CD8-positive, alpha-beta memory T cell (primary cell): Measurements from ENCODE around the gene COPS3. TPM values are rescaled to one million over a fixed set of nuclear protein-coding genes. Genes with fewer than 3 reads are reported as not detected.
A peak's percentile ranks its signal among the peaks of the same experiment; 100 is the strongest.

Experiments
- CTCF ChIA-PET: fragments of 350-600 bp; sonication (Branson Sonifier 250); formaldehyde crosslinking; loops from one replicate; lab custom pipeline; 2021; ENCODE audit warnings: antibody characterized with exemption; lab: Charles Lee
- POLR2A ChIA-PET: fragments of 350-600 bp; sonication (Branson Sonifier 250); formaldehyde crosslinking; loops from one replicate; lab custom pipeline; 2021; ENCODE audit warnings: antibody characterized with exemption; lab: Charles Lee
- DNase-seq, 5 donors: peaks; one replicate each; pipeline versions ENCODE4 v3.0.0 to v3.0.0-alpha.2; 2020 to 2022; ENCODE audit warnings: mixed read lengths in 1 of 5
- H3K27ac ChIP-seq: one replicate; pipeline ENCODE4 v1.7.0; 2013; ENCODE audit warnings: low read depth, mild to moderate bottlenecking, low read length, moderate library complexity
- H3K27me3 ChIP-seq: 2 replicates; pipeline ENCODE4 v1.7.0; 2013; ENCODE audit warnings: low read length, mild to moderate bottlenecking; ENCODE audit not compliant: insufficient read depth, poor library complexity, severe bottlenecking
- H3K36me3 ChIP-seq: 2 replicates; pipeline ENCODE4 v1.7.0; 2013; ENCODE audit warnings: mild to moderate bottlenecking, low read length, moderate library complexity; ENCODE audit not compliant: insufficient read depth
- H3K4me1 ChIP-seq: 2 replicates; pipeline ENCODE4 v1.7.0; 2013; ENCODE audit warnings: mild to moderate bottlenecking, low read length, moderate library complexity; ENCODE audit not compliant: insufficient read depth
- H3K4me3 ChIP-seq: 2 replicates; pipeline ENCODE4 v1.7.0; 2013; ENCODE audit warnings: mild to moderate bottlenecking, low read length
- H3K9me3 ChIP-seq: 2 replicates; pipeline ENCODE4 v1.7.0; 2013; ENCODE audit warnings: mild to moderate bottlenecking, low read length
- H3K27ac Mint-ChIP-seq, 8 donors: one replicate each; pipeline ENCODE4 v1.8.0; 2020 to 2021; ENCODE audit warnings: mixed read lengths in 8 of 8, mild to moderate bottlenecking in 6 of 8, inconsistent platforms in 3 of 8, moderate library complexity in 3 of 8
- H3K27me3 Mint-ChIP-seq, 2 donors: one replicate each; pipeline ENCODE4 v1.8.0; 2020 to 2021; ENCODE audit warnings: mixed read lengths in 2 of 2, mild to moderate bottlenecking in 1 of 2, moderate library complexity in 1 of 2
- H3K36me3 Mint-ChIP-seq, 3 donors: one replicate each; pipeline ENCODE4 v1.8.0; 2020 to 2021; ENCODE audit warnings: mixed read lengths in 3 of 3, inconsistent platforms in 1 of 3, mild to moderate bottlenecking in 1 of 3
- H3K4me1 Mint-ChIP-seq, 3 donors: one replicate each; pipeline ENCODE4 v1.8.0; 2020 to 2021; ENCODE audit warnings: mixed read lengths in 3 of 3, inconsistent platforms in 1 of 3, mild to moderate bottlenecking in 1 of 3
- H3K4me3 Mint-ChIP-seq, 7 donors: one replicate each; pipeline ENCODE4 v1.8.0; 2020 to 2021; ENCODE audit warnings: mixed read lengths in 7 of 7, mild to moderate bottlenecking in 6 of 7, moderate library complexity in 4 of 7, inconsistent platforms in 2 of 7
- H3K9me3 Mint-ChIP-seq, 5 donors: one replicate each; pipeline ENCODE4 v1.8.0; 2020 to 2022; ENCODE audit warnings: mixed read lengths in 5 of 5, mild to moderate bottlenecking in 3 of 5, moderate library complexity in 2 of 5, inconsistent platforms in 1 of 5
- polyA plus RNA-seq: library from polyadenylated mRNA; unstranded; fragments of 300-500 nt; fragmentation: Illumina TruSeq; gene quantifications from one replicate; pipeline ENCODE4 v1.2.3, GENCODE V29; 2021
- total RNA-seq, 2 experiments: library from RNA; stranded (reverse); gene quantifications; one replicate each; pipeline ENCODE4 v1.2.3, GENCODE V29; 2021

The COPS3 gene
- total and polyA plus RNA-seq, 3 experiments from 2014 or later: 86.3 to 137 (median 132) TPM

- Mint-ChIP-seq H3K36me3 (peaks cover 0 to 26% (median 3%) of the 10 kb centered on the region in 3 donors), H3K4me3 (peak overlapping the region in 1 of 7 donors; percentile 21), H3K27me3 (peaks cover 0 to 3% of the 10 kb centered on the region in 2 donors), H3K4me1 (peaks cover 21 to 37% (median 34%) of the 10 kb centered on the region in 3 donors), H3K9me3 (no peaks in the 10 kb centered on the region), H3K27ac (peak overlapping the region in 1 of 8 donors; percentile 79)
- peaks cover 31% of the 10 kb centered on the region for H3K4me1 ChIP-seq
- H3K27me3 ChIP-seq: no peaks in the 10 kb centered on the region
- DNase-seq: no peak
- no peak overlapping the region for H3K27ac ChIP-seq
- H3K9me3 ChIP-seq: no peaks in the 10 kb centered on the region
- H3K36me3 ChIP-seq: peaks cover 10% of the 10 kb centered on the region
- H3K4me3 ChIP-seq: no peak overlapping the region
- ChIA-PET POLR2A (no interaction called here), CTCF (interaction anchor here (1.2 to 3.6 kb wide), 2 partner anchors 12 to 13 kb away, joined by 3 to 12 read pairs; no protein-coding TSS in a partner anchor)
Observed at GRCh38 chr17:17201271-17201670, 79.8 kb downstream of the COPS3 start.

- peak overlapping the region in 1 of 7 donors; percentile 21 for H3K4me3 Mint-ChIP-seq
- no peaks in the 10 kb centered on the region for H3K9me3 Mint-ChIP-seq
- H3K27ac Mint-ChIP-seq: no peak overlapping the region
- Histone ChIP-seq H3K4me3 (no peak overlapping the region), H3K9me3 (no peaks in the 10 kb centered on the region), H3K27ac (no peak overlapping the region), H3K36me3 (peaks cover 10% of the 10 kb centered on the region), H3K4me1 (peaks cover 28% of the 10 kb centered on the region), H3K27me3 (no peaks in the 10 kb centered on the region)
- peaks cover 0 to 3% of the 10 kb centered on the region in 2 donors for H3K27me3 Mint-ChIP-seq
- peaks cover 0 to 26% (median 3%) of the 10 kb centered on the region in 3 donors for H3K36me3 Mint-ChIP-seq
- H3K4me1 Mint-ChIP-seq: peaks cover 21 to 37% (median 34%) of the 10 kb centered on the region in 3 donors
- ChIA-PET CTCF (interaction anchor here (1.2 to 3.6 kb wide), 2 partner anchors 12 kb away, joined by 3 to 12 read pairs; no protein-coding TSS in a partner anchor), POLR2A (interaction anchor here (0.6 kb wide), 1 partner anchor 22 kb away, joined by 4 read pairs; no protein-coding TSS in a partner anchor)
- no peak for DNase-seq
Observed at GRCh38 chr17:17200831-17201230, 80.2 kb downstream of the COPS3 start.

GRCh38 chr17:17200311-17200710, 80.7 kb downstream of the COPS3 start:
- peaks cover 19 to 32% (median 31%) of the 10 kb centered on the region in 3 donors for H3K4me1 Mint-ChIP-seq
- DNase-seq: no peak
- peaks cover 0 to 3% of the 10 kb centered on the region in 2 donors for H3K27me3 Mint-ChIP-seq
- H3K36me3 Mint-ChIP-seq: peaks cover 0 to 24% (median 3%) of the 10 kb centered on the region in 3 donors
- no peak overlapping the region for H3K4me3 Mint-ChIP-seq
- Histone ChIP-seq H3K4me3 (no peak overlapping the region), H3K27me3 (no peaks in the 10 kb centered on the region), H3K36me3 (peaks cover 10% of the 10 kb centered on the region), H3K27ac (no peak overlapping the region), H3K9me3 (no peaks in the 10 kb centered on the region), H3K4me1 (peaks cover 23% of the 10 kb centered on the region)
- no peak overlapping the region for H3K27ac Mint-ChIP-seq
- CTCF ChIA-PET: interaction anchor here (1.2 to 3.6 kb wide), 2 partner anchors 12 to 13 kb away, joined by 3 to 12 read pairs; no protein-coding TSS in a partner anchor
- POLR2A ChIA-PET: interaction anchor here (0.6 kb wide), 1 partner anchor 21 kb away, joined by 4 read pairs; no protein-coding TSS in a partner anchor
- H3K9me3 Mint-ChIP-seq: no peaks in the 10 kb centered on the region

GRCh38 chr17:17198281-17198680, 82.8 kb downstream of the COPS3 start:
- no peaks in the 10 kb centered on the region for H3K9me3 ChIP-seq
- H3K27me3 ChIP-seq: no peaks in the 10 kb centered on the region

GRCh38 chr17:17196776-17197175, 84.3 kb downstream of the COPS3 start:
- Histone ChIP-seq H3K4me3 (no peak overlapping the region), H3K27me3 (no peaks in the 10 kb centered on the region), H3K27ac (no peak overlapping the region), H3K4me1 (no peaks in the 10 kb centered on the region), H3K36me3 (peaks cover 5% of the 10 kb centered on the region), H3K9me3 (no peaks in the 10 kb centered on the region)
- ChIA-PET CTCF (interaction anchor here (1.2 kb wide), 1 partner anchor 9 kb away, joined by 4 read pairs; no protein-coding TSS in a partner anchor), POLR2A (no interaction called here)
- H3K4me1 Mint-ChIP-seq: peaks cover 0 to 5% (median 0%) of the 10 kb centered on the region in 3 donors
- no peak for DNase-seq
- H3K4me3 Mint-ChIP-seq: no peak overlapping the region
- H3K36me3 Mint-ChIP-seq: peaks cover 0 to 11% (median 0%) of the 10 kb centered on the region in 3 donors
- no peaks in the 10 kb centered on the region for H3K9me3 Mint-ChIP-seq
- no peak overlapping the region for H3K27ac Mint-ChIP-seq
- no peaks in the 10 kb centered on the region for H3K27me3 Mint-ChIP-seq

More at GRCh38 chr17:17198281-17198680, 82.8 kb downstream of the COPS3 start:
- no peak for DNase-seq
- POLR2A ChIA-PET: no interaction called here
- peaks cover 10% of the 10 kb centered on the region for H3K36me3 ChIP-seq
- CTCF ChIA-PET: interaction anchor here (0.7 kb wide), 1 partner anchor 26 kb away, joined by 3 read pairs; no protein-coding TSS in a partner anchor
- H3K36me3 Mint-ChIP-seq: peaks cover 0 to 20% (median 2%) of the 10 kb centered on the region in 3 donors
- H3K4me3 ChIP-seq: no peak overlapping the region
- H3K4me1 Mint-ChIP-seq: peaks cover 0 to 12% (median 11%) of the 10 kb centered on the region in 3 donors
- H3K27me3 Mint-ChIP-seq: no peaks in the 10 kb centered on the region
- H3K4me1 ChIP-seq: peaks cover 3% of the 10 kb centered on the region
- H3K9me3 Mint-ChIP-seq: no peaks in the 10 kb centered on the region
- no peak overlapping the region for H3K4me3 Mint-ChIP-seq
- H3K27ac ChIP-seq: no peak overlapping the region
- peak overlapping the region in 1 of 8 donors; percentile 26 for H3K27ac Mint-ChIP-seq

Other genes starting within 250 kb of the COPS3 start
- 100 to 1,000 TPM; 174 to 184 TPM for gene MPRIP, start 238.8 kb downstream of the COPS3 start, total RNA-seq
- 40.3 TPM for gene MPRIP, start 238.8 kb downstream of the COPS3 start, polyA plus RNA-seq
- gene PLD6, start 74.9 kb downstream of the COPS3 start, total RNA-seq: 10 to 100 TPM; 26.5 to 28.4 TPM
- 6.9 TPM for gene PLD6, start 74.9 kb downstream of the COPS3 start, polyA plus RNA-seq
- gene FLCN, start 44.1 kb downstream of the COPS3 start, total RNA-seq: 10 to 100 TPM; 26.9 to 30.7 TPM
- 3.8 TPM for gene FLCN, start 44.1 kb downstream of the COPS3 start, polyA plus RNA-seq
- 1 to 10 TPM; 5.4 to 6.6 TPM for gene NT5M, start 22.1 kb upstream of the COPS3 start, total RNA-seq
- 3.0 TPM for gene NT5M, start 22.1 kb upstream of the COPS3 start, polyA plus RNA-seq
- 10 to 100 TPM; 13.5 to 13.8 TPM for gene MED9, start 195.8 kb upstream of the COPS3 start, total RNA-seq
- gene MED9, start 195.8 kb upstream of the COPS3 start, polyA plus RNA-seq: 17.9 TPM
- 1 to 10 TPM; 1.0 to 1.1 TPM for gene RASD1, start 215.1 kb upstream of the COPS3 start, total RNA-seq
- gene RASD1, start 215.1 kb upstream of the COPS3 start, polyA plus RNA-seq: 1.0 TPM